ENCODE data around the gene JAKMIP2. TPM values are rescaled to one million over a fixed set of nuclear protein-coding genes. Genes with fewer than 3 reads are reported as not detected.
"Not testable (repeated sequence)": the region's sequence is repeated elsewhere in the genome, so short reads cannot be mapped to it uniquely, and the experiment has no call there.

JAKMIP2 gene
- total RNA-seq, 1 experiment from 2014 or later = 8.4 TPM

- DNase-seq (ENCODE audit: low spot score) = no peak
Measured at GRCh38 chr5:147658293-147658932, 124.1 kb downstream of the JAKMIP2 start.

- DNase-seq (ENCODE audit: low spot score) = no peak
Measured at GRCh38 chr5:147648597-147648996, 133.9 kb downstream of the JAKMIP2 start.

GRCh38 chr5:147645197-147645596 is 137.3 kb downstream of the JAKMIP2 start:
- no peak for DNase-seq (ENCODE audit: low spot score)

GRCh38 chr5:147644460-147644859 is 138.1 kb downstream of the JAKMIP2 start:
- no peak for DNase-seq (ENCODE audit: low spot score)

GRCh38 chr5:147643142-147643541 is 139.4 kb downstream of the JAKMIP2 start:
- DNase-seq (ENCODE audit: low spot score) = no peak

GRCh38 chr5:147642666-147643065 is 139.9 kb downstream of the JAKMIP2 start:
- DNase-seq (ENCODE audit: low spot score) = no peak

- no peak for DNase-seq (ENCODE audit: low spot score)
Measured at GRCh38 chr5:147639321-147639720, 143.2 kb downstream of the JAKMIP2 start.

- no peak for DNase-seq (ENCODE audit: low spot score)
Measured at GRCh38 chr5:147636729-147636984, 145.9 kb downstream of the JAKMIP2 start.

- no peak for DNase-seq (ENCODE audit: low spot score)
Measured at GRCh38 chr5:147635882-147636728, 146.4 kb downstream of the JAKMIP2 start.

- DNase-seq (ENCODE audit: low spot score) = not testable (repeated sequence)
Measured at GRCh38 chr5:147635439-147635838, 147.1 kb downstream of the JAKMIP2 start.

- DNase-seq (ENCODE audit: low spot score) = no peak
Measured at GRCh38 chr5:147633173-147633572, 149.4 kb downstream of the JAKMIP2 start.

GRCh38 chr5:147631428-147632003 is 151.0 kb downstream of the JAKMIP2 start:
- no peak for DNase-seq (ENCODE audit: low spot score)

GRCh38 chr5:147629196-147629595 is 153.3 kb downstream of the JAKMIP2 start:
- DNase-seq (ENCODE audit: low spot score) = no peak

- DNase-seq (ENCODE audit: low spot score) = peak; percentile 61
Measured at GRCh38 chr5:147628058-147628895, 154.3 kb downstream of the JAKMIP2 start.

- DNase-seq (ENCODE audit: low spot score) = no peak
Measured at GRCh38 chr5:147626464-147626863, 156.1 kb downstream of the JAKMIP2 start.

GRCh38 chr5:147621016-147621415 is 161.5 kb downstream of the JAKMIP2 start:
- no peak for DNase-seq (ENCODE audit: low spot score)

- DNase-seq (ENCODE audit: low spot score) = no peak
Measured at GRCh38 chr5:147619281-147619878, 163.1 kb downstream of the JAKMIP2 start.

GRCh38 chr5:147617711-147618350 is 164.7 kb downstream of the JAKMIP2 start:
- no peak for DNase-seq (ENCODE audit: low spot score)

GRCh38 chr5:147617191-147617606 is 165.3 kb downstream of the JAKMIP2 start:
- DNase-seq (ENCODE audit: low spot score) = no peak

GRCh38 chr5:147616421-147616820 is 166.1 kb downstream of the JAKMIP2 start:
- no peak for DNase-seq (ENCODE audit: low spot score)

GRCh38 chr5:147613359-147613758 is 169.2 kb downstream of the JAKMIP2 start:
- peak; percentile 33 for DNase-seq (ENCODE audit: low spot score)
